Dendritic cell treated with granulocyte-macrophage colony-stimulating factor and Interleukin-4, amounts not matched to agents 40 ng/mL and 50 ng/mL, for 4 days (primary cell): ENCODE results near the gene ALG2.

Experiments used
- H3K27ac Mint-ChIP-seq: one replicate; pipeline ENCODE4 v1.8.0; 2022; ENCODE audit warnings: mild to moderate bottlenecking, mixed read lengths
- H3K27me3 Mint-ChIP-seq: one replicate; pipeline ENCODE4 v1.8.0; 2022; ENCODE audit warnings: mild to moderate bottlenecking, mixed read lengths
- H3K36me3 Mint-ChIP-seq: one replicate; pipeline ENCODE4 v1.8.0; 2022; ENCODE audit warnings: low read depth, mixed read lengths
- H3K4me1 Mint-ChIP-seq: one replicate; pipeline ENCODE4 v1.8.0; 2022; ENCODE audit warnings: low read depth, mixed read lengths
- H3K4me3 Mint-ChIP-seq: one replicate; pipeline ENCODE4 v1.8.0; 2022; ENCODE audit warnings: mild to moderate bottlenecking, moderate library complexity, mixed read lengths
- H3K9me3 Mint-ChIP-seq: one replicate; pipeline ENCODE4 v1.8.0; 2022; ENCODE audit warnings: mixed read lengths
- intact Hi-C: fragments of 100-400 bp; cut with micrococcal nuclease; formaldehyde crosslinking; loops from one replicate; pipeline ENCODE4 v1.15.0; 2022

The ALG2 gene

DNA sequence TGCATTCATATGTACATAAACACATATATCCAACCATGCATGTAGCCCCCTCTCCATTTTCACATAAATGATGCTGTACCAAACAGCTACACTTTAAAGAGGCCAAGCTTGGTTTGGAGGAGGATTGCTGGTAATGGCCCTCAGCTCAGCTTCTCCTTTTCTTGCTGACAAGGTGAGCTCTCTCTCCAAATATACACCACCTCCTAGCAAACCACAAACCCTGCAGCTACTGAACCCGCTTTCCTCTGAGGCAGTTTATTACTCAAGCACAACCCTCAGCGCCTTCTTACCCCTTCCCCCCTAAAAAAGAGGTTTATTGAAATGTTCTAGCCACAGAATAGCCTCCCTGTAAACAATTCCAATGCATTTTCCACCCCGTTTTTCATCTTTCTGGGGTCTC, 54.0 kb downstream of the ALG2 start:
- H3K4me3 Mint-ChIP-seq, result no peak overlapping the region
- intact Hi-C loops, result loop anchor here (10.0 kb wide), 1 partner anchor 1047 kb away; no protein-coding TSS in a partner anchor

DNA sequence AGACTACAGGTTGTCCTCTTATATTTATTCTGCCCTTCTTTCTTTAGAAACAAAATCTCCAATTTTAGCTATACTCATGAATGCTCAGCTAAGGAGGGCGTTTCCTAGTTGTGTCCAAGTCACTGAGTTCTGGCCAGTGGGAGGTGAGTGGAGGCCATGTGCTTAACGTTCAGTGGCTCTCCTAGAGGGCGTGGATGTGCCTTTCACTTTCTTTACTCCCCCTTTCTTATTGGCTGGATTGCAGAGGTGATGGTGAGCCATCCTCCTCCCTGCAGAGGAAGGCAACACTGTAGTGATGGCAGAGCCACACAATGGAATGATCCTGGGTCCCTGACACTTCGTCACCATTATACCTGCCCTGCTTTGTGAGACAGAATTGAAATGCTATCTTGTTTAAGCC, 54.6 kb downstream of the ALG2 start:
- no peaks in the 10 kb centered on the region for H3K36me3 Mint-ChIP-seq
- peaks cover 10% of the 10 kb centered on the region for H3K4me1 Mint-ChIP-seq
- no peak overlapping the region for H3K27ac Mint-ChIP-seq
- H3K27me3 Mint-ChIP-seq, result peaks cover 7% of the 10 kb centered on the region
- H3K4me3 Mint-ChIP-seq, result no peak overlapping the region
- intact Hi-C loops, result loop anchor here (10.0 kb wide), 1 partner anchor 1048 kb away; no protein-coding TSS in a partner anchor
- H3K9me3 Mint-ChIP-seq, result no peaks in the 10 kb centered on the region

More for the DNA sequence above, 54.0 kb downstream of the ALG2 start:
- no peaks in the 10 kb centered on the region for H3K9me3 Mint-ChIP-seq
- H3K36me3 Mint-ChIP-seq, result no peaks in the 10 kb centered on the region
- H3K27me3 Mint-ChIP-seq, result peaks cover 7% of the 10 kb centered on the region
- H3K27ac Mint-ChIP-seq, result no peak overlapping the region
- H3K4me1 Mint-ChIP-seq, result peaks cover 11% of the 10 kb centered on the region
